A549 (cell line): ENCODE measurements around the gene DHX8.

Experiments
- CBX2 ChIP-seq: fragments of 200-600 bp; sonication (generic); IDR thresholded peaks from 2 replicates; pipeline ENCODE4 v1.6.1; 2016; ENCODE audit warnings: low read depth, mild to moderate bottlenecking, borderline replicate concordance
- HOXA7 ChIP-seq: fragments of 250-450 bp; sonication (Bioruptor Pico); IDR thresholded peaks from 2 replicates; pipeline ENCODE4 v1.5.0; 2020; ENCODE audit warnings: mild to moderate bottlenecking, moderate library complexity
- HOXB5 ChIP-seq: fragments of 250-450 bp; sonication (Bioruptor Pico); IDR thresholded peaks from 2 replicates; pipeline ENCODE4 v1.5.0; 2020; ENCODE audit warnings: mild to moderate bottlenecking, moderate library complexity
- MAFK ChIP-seq: fragments of 450-650 bp; IDR thresholded peaks from 2 replicates; pipeline ENCODE4 v1.6.1; 2014; ENCODE audit not compliant: partially characterized antibody
- POLR2A ChIP-seq: IDR thresholded peaks from 2 replicates; pipeline ENCODE4 v1.6.1; 2012; ENCODE audit warnings: mild to moderate bottlenecking, low read length
- RFX5 ChIP-seq: fragments of 450-650 bp; IDR thresholded peaks from 2 replicates; pipeline ENCODE4 v1.7.1; 2014; ENCODE audit warnings: antibody characterized with exemption, mild to moderate bottlenecking, moderate library complexity
- SMC3 ChIP-seq: fragments of >200 bp; sonication (Bioruptor Twin); formaldehyde crosslinking; IDR thresholded peaks from 3 replicates; pipeline ENCODE4 v1.6.1; 2018; ENCODE audit warnings: inconsistent platforms
- TF ChIP-seq, protein P1 (sequence below): fragments of >200 bp; sonication (Bioruptor Twin); formaldehyde crosslinking; IDR thresholded peaks from 3 replicates; pipeline ENCODE4 v1.5.1; 2016
- TF ChIP-seq, protein P2 (sequence below): fragments of 200-600 bp; sonication (generic); IDR thresholded peaks from 2 replicates; pipeline ENCODE4 v1.6.1; 2016; ENCODE audit warnings: antibody characterized with exemption, mild to moderate bottlenecking, moderate library complexity
- TF ChIP-seq, protein P3 (sequence below): fragments of 250-450 bp; sonication (Bioruptor Pico); IDR thresholded peaks from 2 replicates; pipeline ENCODE4 v1.5.0; 2021; ENCODE audit warnings: mild to moderate bottlenecking, moderate library complexity, borderline replicate concordance

DNA sequence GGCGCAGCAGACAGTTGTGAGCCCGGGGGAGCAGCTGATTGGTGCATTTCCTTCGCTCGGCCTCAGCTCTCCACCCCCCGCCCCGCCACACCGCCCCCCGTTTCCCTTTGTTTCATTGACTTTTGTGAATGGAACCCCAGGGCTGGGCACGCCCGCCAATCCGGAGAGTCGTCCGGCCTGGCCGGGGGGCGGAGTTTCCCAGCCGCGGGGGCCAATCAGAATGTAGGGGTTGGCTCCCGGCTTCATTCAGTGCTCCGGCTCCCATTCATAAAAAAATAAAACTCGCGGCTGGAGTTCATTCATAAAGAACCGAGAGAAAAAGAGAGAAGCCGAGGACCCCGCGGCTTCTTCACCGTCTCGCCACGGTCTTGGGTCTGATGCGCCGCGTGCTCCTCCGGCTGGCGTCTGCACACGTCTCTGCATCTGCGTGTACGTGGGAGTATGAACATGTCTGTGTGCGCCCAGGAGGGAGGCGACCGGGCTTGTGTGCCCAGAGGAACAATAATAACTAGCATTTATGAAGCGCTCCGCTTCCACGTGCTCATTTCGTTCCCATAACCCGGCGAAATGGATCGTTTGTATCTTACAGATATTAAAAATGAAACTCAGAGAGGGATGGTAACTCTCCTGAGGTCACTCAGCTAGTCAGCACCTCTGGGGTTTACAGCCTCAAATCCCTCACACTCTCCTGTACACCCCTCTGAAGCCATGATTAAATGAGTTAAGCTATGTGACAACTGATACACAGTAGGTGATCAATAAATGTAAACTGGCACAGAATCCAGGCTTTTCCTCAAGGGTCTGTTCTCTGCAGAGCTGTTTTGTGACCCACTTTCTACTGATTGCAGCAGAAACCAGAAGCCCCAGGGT lies 62.8 kb downstream of the DHX8 start, which contains the start of gene ETV4:
- TF ChIP-seq, protein P1, sequence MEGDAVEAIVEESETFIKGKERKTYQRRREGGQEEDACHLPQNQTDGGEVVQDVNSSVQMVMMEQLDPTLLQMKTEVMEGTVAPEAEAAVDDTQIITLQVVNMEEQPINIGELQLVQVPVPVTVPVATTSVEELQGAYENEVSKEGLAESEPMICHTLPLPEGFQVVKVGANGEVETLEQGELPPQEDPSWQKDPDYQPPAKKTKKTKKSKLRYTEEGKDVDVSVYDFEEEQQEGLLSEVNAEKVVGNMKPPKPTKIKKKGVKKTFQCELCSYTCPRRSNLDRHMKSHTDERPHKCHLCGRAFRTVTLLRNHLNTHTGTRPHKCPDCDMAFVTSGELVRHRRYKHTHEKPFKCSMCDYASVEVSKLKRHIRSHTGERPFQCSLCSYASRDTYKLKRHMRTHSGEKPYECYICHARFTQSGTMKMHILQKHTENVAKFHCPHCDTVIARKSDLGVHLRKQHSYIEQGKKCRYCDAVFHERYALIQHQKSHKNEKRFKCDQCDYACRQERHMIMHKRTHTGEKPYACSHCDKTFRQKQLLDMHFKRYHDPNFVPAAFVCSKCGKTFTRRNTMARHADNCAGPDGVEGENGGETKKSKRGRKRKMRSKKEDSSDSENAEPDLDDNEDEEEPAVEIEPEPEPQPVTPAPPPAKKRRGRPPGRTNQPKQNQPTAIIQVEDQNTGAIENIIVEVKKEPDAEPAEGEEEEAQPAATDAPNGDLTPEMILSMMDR = no peak
- TF ChIP-seq POLR2A (no peak), RFX5 (no peak), CBX2 (no peak), SMC3 (no peak), HOXA7 (CRISPR knock-in tag) (no peak), MAFK (no peak), HOXB5 (CRISPR knock-in tag) (no peak)
- TF ChIP-seq, protein P2, sequence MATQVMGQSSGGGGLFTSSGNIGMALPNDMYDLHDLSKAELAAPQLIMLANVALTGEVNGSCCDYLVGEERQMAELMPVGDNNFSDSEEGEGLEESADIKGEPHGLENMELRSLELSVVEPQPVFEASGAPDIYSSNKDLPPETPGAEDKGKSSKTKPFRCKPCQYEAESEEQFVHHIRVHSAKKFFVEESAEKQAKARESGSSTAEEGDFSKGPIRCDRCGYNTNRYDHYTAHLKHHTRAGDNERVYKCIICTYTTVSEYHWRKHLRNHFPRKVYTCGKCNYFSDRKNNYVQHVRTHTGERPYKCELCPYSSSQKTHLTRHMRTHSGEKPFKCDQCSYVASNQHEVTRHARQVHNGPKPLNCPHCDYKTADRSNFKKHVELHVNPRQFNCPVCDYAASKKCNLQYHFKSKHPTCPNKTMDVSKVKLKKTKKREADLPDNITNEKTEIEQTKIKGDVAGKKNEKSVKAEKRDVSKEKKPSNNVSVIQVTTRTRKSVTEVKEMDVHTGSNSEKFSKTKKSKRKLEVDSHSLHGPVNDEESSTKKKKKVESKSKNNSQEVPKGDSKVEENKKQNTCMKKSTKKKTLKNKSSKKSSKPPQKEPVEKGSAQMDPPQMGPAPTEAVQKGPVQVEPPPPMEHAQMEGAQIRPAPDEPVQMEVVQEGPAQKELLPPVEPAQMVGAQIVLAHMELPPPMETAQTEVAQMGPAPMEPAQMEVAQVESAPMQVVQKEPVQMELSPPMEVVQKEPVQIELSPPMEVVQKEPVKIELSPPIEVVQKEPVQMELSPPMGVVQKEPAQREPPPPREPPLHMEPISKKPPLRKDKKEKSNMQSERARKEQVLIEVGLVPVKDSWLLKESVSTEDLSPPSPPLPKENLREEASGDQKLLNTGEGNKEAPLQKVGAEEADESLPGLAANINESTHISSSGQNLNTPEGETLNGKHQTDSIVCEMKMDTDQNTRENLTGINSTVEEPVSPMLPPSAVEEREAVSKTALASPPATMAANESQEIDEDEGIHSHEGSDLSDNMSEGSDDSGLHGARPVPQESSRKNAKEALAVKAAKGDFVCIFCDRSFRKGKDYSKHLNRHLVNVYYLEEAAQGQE = no peak
- TF ChIP-seq, protein P3, sequence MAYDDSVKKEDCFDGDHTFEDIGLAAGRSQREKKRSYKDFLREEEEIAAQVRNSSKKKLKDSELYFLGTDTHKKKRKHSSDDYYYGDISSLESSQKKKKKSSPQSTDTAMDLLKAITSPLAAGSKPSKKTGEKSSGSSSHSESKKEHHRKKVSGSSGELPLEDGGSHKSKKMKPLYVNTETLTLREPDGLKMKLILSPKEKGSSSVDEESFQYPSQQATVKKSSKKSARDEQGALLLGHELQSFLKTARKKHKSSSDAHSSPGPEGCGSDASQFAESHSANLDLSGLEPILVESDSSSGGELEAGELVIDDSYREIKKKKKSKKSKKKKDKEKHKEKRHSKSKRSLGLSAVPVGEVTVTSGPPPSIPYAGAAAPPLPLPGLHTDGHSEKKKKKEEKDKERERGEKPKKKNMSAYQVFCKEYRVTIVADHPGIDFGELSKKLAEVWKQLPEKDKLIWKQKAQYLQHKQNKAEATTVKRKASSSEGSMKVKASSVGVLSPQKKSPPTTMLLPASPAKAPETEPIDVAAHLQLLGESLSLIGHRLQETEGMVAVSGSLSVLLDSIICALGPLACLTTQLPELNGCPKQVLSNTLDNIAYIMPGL = no peak
